HepG2 (cell line): ENCODE data around the gene TPCN2. TPM values are rescaled to one million over a fixed set of nuclear protein-coding genes. Genes with fewer than 3 reads are reported as not detected.

Experiments used
- HOXA3 ChIP-seq: sonication (generic); formaldehyde crosslinking; IDR thresholded peaks from 2 replicates; pipeline ENCODE4 v1.5.0; 2020; ENCODE audit warnings: missing genetic modification reagents
- PHF21A ChIP-seq: sonication (generic); formaldehyde crosslinking; IDR thresholded peaks from 2 replicates; pipeline ENCODE4 v1.5.0; 2020; ENCODE audit warnings: mild to moderate bottlenecking, missing genetic modification reagents
- STAG1 ChIP-seq: sonication (generic); formaldehyde crosslinking; IDR thresholded peaks from 2 replicates; pipeline ENCODE4 v1.4.0; 2020; ENCODE audit warnings: missing genetic modification reagents
- ZSCAN12 ChIP-seq: sonication (generic); formaldehyde crosslinking; IDR thresholded peaks from 2 replicates; pipeline ENCODE4 v1.9.0; 2021; ENCODE audit warnings: mild to moderate bottlenecking, missing genetic modification reagents
- polyA plus RNA-seq, 8 experiments: library from polyadenylated mRNA; depleted of rRNA in 3 of 8; stranded (reverse) in 7 of 8; unstranded in 1 of 8; fragments of >200 nt; fragmentation: Illumina TruSeq in 4 of 8; extraction: Trizol in 4 of 8; gene quantifications; 2 replicates each; pipeline versions ENCODE4 v1.2.1 to v1.2.3, GENCODE V29; 2011 to 2016; ENCODE audit warnings: low read depth in 4 of 8, missing spikeins in 1 of 8, mixed read lengths in 1 of 8; ENCODE audit not compliant: insufficient read depth in 1 of 8
- total RNA-seq, 5 experiments: library from RNA; depleted of rRNA; stranded (reverse); fragments of >200 nt; fragmentation: Illumina TruSeq; extraction: Trizol; gene quantifications; 2 replicates each; pipeline ENCODE4 v1.2.3, GENCODE V29; 2016; ENCODE audit warnings: low read depth in 1 of 5
- TF ChIP-seq, protein P1 (sequence below): sonication (generic); formaldehyde crosslinking; IDR thresholded peaks from 2 replicates; pipeline ENCODE4 v1.5.0; 2020; ENCODE audit warnings: mild to moderate bottlenecking, missing genetic modification reagents, borderline replicate concordance
- TF ChIP-seq, protein P2 (sequence below): sonication (generic); formaldehyde crosslinking; IDR thresholded peaks from 2 replicates; pipeline ENCODE4 v1.4.0; 2020; ENCODE audit warnings: missing genetic modification reagents
- TF ChIP-seq, protein P3 (sequence below): sonication (generic); formaldehyde crosslinking; IDR thresholded peaks from 2 replicates; pipeline ENCODE4 v1.5.0; 2020; ENCODE audit warnings: mild to moderate bottlenecking, missing genetic modification reagents
- TF ChIP-seq, protein P4 (sequence below): sonication (generic); formaldehyde crosslinking; conservative IDR thresholded peaks from 2 replicates; pipeline ENCODE4 v1.4.0; 2020; ENCODE audit warnings: mild to moderate bottlenecking, missing genetic modification reagents, moderate library complexity

Gene TPCN2
- total and polyA plus RNA-seq, 2 of the 13 experiments (the other 11 are each of a cell fraction or from before 2014, with no cell fraction given): 5.6 to 5.9 TPM

DNA sequence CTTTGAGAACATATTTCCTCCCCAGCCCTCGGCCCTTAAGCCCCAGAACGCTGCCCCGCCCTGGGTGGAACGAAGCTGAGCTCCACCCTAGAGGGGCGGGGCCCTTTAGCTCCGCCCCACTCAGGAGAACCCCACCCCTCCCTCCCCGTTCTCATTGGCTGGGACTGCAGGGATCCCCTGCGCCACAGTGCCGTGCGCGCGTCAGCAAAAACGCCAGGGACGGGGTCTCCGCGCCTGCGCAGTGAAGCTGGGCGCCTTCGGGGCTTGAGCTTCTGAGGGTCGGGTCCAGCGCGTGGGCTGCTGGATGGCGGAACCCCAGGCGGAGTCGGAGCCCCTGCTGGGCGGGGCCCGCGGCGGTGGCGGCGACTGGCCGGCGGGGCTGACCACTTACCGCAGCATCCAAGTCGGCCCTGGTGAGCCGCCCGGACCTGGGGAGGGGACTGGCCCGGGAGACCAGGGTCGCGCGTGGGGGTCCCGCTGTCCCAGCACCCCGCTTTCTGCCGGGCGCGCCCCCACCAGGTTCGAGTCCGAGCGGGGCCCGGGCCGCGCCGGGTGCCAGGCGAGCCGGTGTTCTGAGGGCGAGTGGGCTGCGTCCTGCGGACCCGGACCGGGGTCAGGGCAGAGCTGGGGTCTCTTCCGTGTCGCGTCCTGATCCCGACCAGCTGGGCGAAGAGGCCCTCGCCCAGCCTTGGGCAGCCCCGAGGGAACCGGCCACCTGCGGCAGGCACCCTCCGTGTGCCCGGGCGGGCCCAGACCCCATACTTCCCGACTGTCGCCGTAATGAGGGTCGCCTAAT lies at the start of gene TPCN2 (continued):
- TF ChIP-seq, protein P1, sequence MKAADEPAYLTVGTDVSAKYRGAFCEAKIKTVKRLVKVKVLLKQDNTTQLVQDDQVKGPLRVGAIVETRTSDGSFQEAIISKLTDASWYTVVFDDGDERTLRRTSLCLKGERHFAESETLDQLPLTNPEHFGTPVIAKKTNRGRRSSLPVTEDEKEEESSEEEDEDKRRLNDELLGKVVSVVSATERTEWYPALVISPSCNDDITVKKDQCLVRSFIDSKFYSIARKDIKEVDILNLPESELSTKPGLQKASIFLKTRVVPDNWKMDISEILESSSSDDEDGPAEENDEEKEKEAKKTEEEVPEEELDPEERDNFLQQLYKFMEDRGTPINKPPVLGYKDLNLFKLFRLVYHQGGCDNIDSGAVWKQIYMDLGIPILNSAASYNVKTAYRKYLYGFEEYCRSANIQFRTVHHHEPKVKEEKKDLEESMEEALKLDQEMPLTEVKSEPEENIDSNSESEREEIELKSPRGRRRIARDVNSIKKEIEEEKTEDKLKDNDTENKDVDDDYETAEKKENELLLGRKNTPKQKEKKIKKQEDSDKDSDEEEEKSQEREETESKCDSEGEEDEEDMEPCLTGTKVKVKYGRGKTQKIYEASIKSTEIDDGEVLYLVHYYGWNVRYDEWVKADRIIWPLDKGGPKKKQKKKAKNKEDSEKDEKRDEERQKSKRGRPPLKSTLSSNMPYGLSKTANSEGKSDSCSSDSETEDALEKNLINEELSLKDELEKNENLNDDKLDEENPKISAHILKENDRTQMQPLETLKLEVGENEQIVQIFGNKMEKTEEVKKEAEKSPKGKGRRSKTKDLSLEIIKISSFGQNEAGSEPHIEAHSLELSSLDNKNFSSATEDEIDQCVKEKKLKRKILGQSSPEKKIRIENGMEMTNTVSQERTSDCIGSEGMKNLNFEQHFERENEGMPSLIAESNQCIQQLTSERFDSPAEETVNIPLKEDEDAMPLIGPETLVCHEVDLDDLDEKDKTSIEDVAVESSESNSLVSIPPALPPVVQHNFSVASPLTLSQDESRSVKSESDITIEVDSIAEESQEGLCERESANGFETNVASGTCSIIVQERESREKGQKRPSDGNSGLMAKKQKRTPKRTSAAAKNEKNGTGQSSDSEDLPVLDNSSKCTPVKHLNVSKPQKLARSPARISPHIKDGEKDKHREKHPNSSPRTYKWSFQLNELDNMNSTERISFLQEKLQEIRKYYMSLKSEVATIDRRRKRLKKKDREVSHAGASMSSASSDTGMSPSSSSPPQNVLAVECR (CRISPR knock-in tag): peak; percentile 72
- TF ChIP-seq, protein P2, sequence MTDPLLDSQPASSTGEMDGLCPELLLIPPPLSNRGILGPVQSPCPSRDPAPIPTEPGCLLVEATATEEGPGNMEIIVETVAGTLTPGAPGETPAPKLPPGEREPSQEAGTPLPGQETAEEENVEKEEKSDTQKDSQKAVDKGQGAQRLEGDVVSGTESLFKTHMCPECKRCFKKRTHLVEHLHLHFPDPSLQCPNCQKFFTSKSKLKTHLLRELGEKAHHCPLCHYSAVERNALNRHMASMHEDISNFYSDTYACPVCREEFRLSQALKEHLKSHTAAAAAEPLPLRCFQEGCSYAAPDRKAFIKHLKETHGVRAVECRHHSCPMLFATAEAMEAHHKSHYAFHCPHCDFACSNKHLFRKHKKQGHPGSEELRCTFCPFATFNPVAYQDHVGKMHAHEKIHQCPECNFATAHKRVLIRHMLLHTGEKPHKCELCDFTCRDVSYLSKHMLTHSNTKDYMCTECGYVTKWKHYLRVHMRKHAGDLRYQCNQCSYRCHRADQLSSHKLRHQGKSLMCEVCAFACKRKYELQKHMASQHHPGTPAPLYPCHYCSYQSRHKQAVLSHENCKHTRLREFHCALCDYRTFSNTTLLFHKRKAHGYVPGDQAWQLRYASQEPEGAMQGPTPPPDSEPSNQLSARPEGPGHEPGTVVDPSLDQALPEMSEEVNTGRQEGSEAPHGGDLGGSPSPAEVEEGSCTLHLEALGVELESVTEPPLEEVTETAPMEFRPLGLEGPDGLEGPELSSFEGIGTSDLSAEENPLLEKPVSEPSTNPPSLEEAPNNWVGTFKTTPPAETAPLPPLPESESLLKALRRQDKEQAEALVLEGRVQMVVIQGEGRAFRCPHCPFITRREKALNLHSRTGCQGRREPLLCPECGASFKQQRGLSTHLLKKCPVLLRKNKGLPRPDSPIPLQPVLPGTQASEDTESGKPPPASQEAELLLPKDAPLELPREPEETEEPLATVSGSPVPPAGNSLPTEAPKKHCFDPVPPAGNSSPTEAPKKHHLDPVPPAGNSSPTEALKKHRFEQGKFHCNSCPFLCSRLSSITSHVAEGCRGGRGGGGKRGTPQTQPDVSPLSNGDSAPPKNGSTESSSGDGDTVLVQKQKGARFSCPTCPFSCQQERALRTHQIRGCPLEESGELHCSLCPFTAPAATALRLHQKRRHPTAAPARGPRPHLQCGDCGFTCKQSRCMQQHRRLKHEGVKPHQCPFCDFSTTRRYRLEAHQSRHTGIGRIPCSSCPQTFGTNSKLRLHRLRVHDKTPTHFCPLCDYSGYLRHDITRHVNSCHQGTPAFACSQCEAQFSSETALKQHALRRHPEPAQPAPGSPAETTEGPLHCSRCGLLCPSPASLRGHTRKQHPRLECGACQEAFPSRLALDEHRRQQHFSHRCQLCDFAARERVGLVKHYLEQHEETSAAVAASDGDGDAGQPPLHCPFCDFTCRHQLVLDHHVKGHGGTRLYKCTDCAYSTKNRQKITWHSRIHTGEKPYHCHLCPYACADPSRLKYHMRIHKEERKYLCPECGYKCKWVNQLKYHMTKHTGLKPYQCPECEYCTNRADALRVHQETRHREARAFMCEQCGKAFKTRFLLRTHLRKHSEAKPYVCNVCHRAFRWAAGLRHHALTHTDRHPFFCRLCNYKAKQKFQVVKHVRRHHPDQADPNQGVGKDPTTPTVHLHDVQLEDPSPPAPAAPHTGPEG (CRISPR knock-in tag): 0 out of 2 replicates have a peak, but pooled peaks have one; percentile 43
- TF ChIP-seq HOXA3 (CRISPR knock-in tag): peak; percentile 60; the same call in 1 of the 2 replicates
- TF ChIP-seq, protein P3, sequence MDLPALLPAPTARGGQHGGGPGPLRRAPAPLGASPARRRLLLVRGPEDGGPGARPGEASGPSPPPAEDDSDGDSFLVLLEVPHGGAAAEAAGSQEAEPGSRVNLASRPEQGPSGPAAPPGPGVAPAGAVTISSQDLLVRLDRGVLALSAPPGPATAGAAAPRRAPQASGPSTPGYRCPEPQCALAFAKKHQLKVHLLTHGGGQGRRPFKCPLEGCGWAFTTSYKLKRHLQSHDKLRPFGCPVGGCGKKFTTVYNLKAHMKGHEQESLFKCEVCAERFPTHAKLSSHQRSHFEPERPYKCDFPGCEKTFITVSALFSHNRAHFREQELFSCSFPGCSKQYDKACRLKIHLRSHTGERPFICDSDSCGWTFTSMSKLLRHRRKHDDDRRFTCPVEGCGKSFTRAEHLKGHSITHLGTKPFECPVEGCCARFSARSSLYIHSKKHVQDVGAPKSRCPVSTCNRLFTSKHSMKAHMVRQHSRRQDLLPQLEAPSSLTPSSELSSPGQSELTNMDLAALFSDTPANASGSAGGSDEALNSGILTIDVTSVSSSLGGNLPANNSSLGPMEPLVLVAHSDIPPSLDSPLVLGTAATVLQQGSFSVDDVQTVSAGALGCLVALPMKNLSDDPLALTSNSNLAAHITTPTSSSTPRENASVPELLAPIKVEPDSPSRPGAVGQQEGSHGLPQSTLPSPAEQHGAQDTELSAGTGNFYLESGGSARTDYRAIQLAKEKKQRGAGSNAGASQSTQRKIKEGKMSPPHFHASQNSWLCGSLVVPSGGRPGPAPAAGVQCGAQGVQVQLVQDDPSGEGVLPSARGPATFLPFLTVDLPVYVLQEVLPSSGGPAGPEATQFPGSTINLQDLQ (CRISPR knock-in tag): peak; percentile 76
- no peak for TF ChIP-seq STAG1 (CRISPR knock-in tag)
- TF ChIP-seq, protein P4, sequence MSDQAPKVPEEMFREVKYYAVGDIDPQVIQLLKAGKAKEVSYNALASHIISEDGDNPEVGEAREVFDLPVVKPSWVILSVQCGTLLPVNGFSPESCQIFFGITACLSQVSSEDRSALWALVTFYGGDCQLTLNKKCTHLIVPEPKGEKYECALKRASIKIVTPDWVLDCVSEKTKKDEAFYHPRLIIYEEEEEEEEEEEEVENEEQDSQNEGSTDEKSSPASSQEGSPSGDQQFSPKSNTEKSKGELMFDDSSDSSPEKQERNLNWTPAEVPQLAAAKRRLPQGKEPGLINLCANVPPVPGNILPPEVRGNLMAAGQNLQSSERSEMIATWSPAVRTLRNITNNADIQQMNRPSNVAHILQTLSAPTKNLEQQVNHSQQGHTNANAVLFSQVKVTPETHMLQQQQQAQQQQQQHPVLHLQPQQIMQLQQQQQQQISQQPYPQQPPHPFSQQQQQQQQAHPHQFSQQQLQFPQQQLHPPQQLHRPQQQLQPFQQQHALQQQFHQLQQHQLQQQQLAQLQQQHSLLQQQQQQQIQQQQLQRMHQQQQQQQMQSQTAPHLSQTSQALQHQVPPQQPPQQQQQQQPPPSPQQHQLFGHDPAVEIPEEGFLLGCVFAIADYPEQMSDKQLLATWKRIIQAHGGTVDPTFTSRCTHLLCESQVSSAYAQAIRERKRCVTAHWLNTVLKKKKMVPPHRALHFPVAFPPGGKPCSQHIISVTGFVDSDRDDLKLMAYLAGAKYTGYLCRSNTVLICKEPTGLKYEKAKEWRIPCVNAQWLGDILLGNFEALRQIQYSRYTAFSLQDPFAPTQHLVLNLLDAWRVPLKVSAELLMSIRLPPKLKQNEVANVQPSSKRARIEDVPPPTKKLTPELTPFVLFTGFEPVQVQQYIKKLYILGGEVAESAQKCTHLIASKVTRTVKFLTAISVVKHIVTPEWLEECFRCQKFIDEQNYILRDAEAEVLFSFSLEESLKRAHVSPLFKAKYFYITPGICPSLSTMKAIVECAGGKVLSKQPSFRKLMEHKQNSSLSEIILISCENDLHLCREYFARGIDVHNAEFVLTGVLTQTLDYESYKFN (CRISPR knock-in tag): peak; percentile 45
- peak; percentile 25; the same call in 1 of the 2 replicates for TF ChIP-seq PHF21A (CRISPR knock-in tag)
- TF ChIP-seq ZSCAN12 (CRISPR knock-in tag): peak; percentile 47; the same call in 1 of the 2 replicates
